ENCODE data around the gene NHEJ1. TPM values are rescaled to one million over a fixed set of nuclear protein-coding genes. Genes with fewer than 3 reads are reported as not detected.

The NHEJ1 gene
- total RNA-seq, 4 donors from 2014 or later, result 50.5 to 90.2 (median 65.3) TPM

- no peak for DNase-seq
- intact Hi-C loops (cut with DNase I; ENCODE audit: low total_unique reads) (loop anchor here (10.0 kb wide), 1 partner anchor 60 kb away; the partner anchor contains the start of genes ANKZF1 and ATG9A), in situ Hi-C loops (cut with MboI; ENCODE audit: low pct_ligation_motif_present in 1 of 4, low pct_unique_long_range_greater_than_20kb in 1 of 4, low sequenced_read_pairs in 3 of 4) (loop anchor here in 2 of 4 donors (10.0 to 25.0 kb wide), 2 partner anchors 50 to 122 kb away; partner anchors contain the start of genes ABCB6 (in 1 of the 2) and DNAJB2 (in 1 of the 2))
- Histone ChIP-seq H3K9me3 (no peaks in the 10 kb centered on the region), H3K27ac (no peak overlapping the region), H3K4me1 (peaks cover 0 to 12% (median 3%) of the 10 kb centered on the region in 4 donors), H3K27me3 (no peaks in the 10 kb centered on the region), H3K4me3 (no peak overlapping the region), H3K36me3 (no peaks in the 10 kb centered on the region)
- TF ChIP-seq CTCF (IDR thresholded peaks at IDR 0.05), result no peak
- TF ChIP-seq POLR2A (IDR thresholded peaks at IDR 0.05), result no peak
- no peak for TF ChIP-seq POLR2AphosphoS5 (IDR thresholded peaks at IDR 0.05)
- no peak for TF ChIP-seq EP300 (IDR thresholded peaks at IDR 0.05; ENCODE audit: low read depth)
- WGBS, 2 donors (ENCODE audit: low coverage in 1 of 2), result 90 to 100% methylated on average over 1 to 10 of the region's 10 CpGs
These were observed 4.7 kb upstream of the NHEJ1 start for GRCh38 chr2:219165058-219165911.

GRCh38 chr2:219163156-219163555, 2.5 kb upstream of the NHEJ1 start:
- no peak for TF ChIP-seq POLR2A (IDR thresholded peaks at IDR 0.05)
- no peak for TF ChIP-seq EP300 (IDR thresholded peaks at IDR 0.05; ENCODE audit: low read depth)
- no peak for TF ChIP-seq POLR2AphosphoS5 (IDR thresholded peaks at IDR 0.05)
- no peak for TF ChIP-seq CTCF (IDR thresholded peaks at IDR 0.05)
- Histone ChIP-seq H3K4me1 (peaks cover 4 to 14% (median 7%) of the 10 kb centered on the region in 4 donors), H3K4me3 (no peak overlapping the region), H3K9me3 (no peaks in the 10 kb centered on the region), H3K27me3 (no peaks in the 10 kb centered on the region), H3K27ac (no peak overlapping the region), H3K36me3 (no peaks in the 10 kb centered on the region)
- intact Hi-C loops (cut with DNase I; ENCODE audit: low total_unique reads) (loop anchor here (5.0 to 10.0 kb wide), 2 partner anchors 62 to 129 kb away; partner anchors contain the start of genes ANKZF1 and ATG9A), in situ Hi-C loops (cut with MboI; ENCODE audit: low pct_ligation_motif_present in 1 of 4, low pct_unique_long_range_greater_than_20kb in 1 of 4, low sequenced_read_pairs in 3 of 4) (loop anchor here in 2 of 4 donors (10.0 to 25.0 kb wide), 2 partner anchors 52 to 124 kb away; partner anchors contain the start of genes ABCB6 (in 1 of the 2) and DNAJB2 (in 1 of the 2))
- WGBS, 2 donors (ENCODE audit: low coverage in 1 of 2), result 92 to 100% methylated on average over 3 to 6 of the region's 6 CpGs
- no peak for DNase-seq

GRCh38 chr2:219161097-219161496, 482 bp upstream of the NHEJ1 start:
- H3K4me1 ChIP-seq, result peaks cover 4 to 14% (median 7%) of the 10 kb centered on the region in 4 donors
- intact Hi-C loops (cut with DNase I; ENCODE audit: low total_unique reads), result loop anchor here (5.0 to 10.0 kb wide), 2 partner anchors 64 to 131 kb away; partner anchors contain the start of genes ANKZF1 and ATG9A
- 68 to 72% methylated on average over 4 of the region's 4 CpGs for WGBS, 2 donors (ENCODE audit: low coverage in 1 of 2)
- peaks cover 0 to 14% (median 4%) of the 10 kb centered on the region in 4 donors for H3K36me3 ChIP-seq
- H3K27ac ChIP-seq, result peak overlapping the region; percentile 93 to 98 (median 96)
- H3K9me3 ChIP-seq, result no peaks in the 10 kb centered on the region
- H3K27me3 ChIP-seq, result no peaks in the 10 kb centered on the region
- in situ Hi-C loops (cut with MboI; ENCODE audit: low pct_ligation_motif_present in 1 of 4, low pct_unique_long_range_greater_than_20kb in 1 of 4, low sequenced_read_pairs in 3 of 4), result loop anchor here in 2 of 4 donors (10.0 to 25.0 kb wide), 2 partner anchors 54 to 126 kb away; partner anchors contain the start of genes ABCB6 (in 1 of the 2) and DNAJB2 (in 1 of the 2)
- TF ChIP-seq CTCF (IDR thresholded peaks at IDR 0.05) (no peak), EP300 (IDR thresholded peaks at IDR 0.05; ENCODE audit: low read depth) (no peak)
- DNase-seq, result no peak
- peak overlapping the region in 3 of 4 donors; percentile 48 to 74 (median 59) for H3K4me3 ChIP-seq

GRCh38 chr2:219159771-219160185, 837 bp downstream of the NHEJ1 start:
- H3K4me3 ChIP-seq, result peak overlapping the region; percentile 18 to 74 (median 54)
- intact Hi-C loops (cut with DNase I; ENCODE audit: low total_unique reads) (loop anchor here (5.0 to 10.0 kb wide), 3 partner anchors 65 to 133 kb away; partner anchors contain the start of genes ANKZF1 and ATG9A), in situ Hi-C loops (cut with MboI; ENCODE audit: low pct_ligation_motif_present in 1 of 4, low pct_unique_long_range_greater_than_20kb in 1 of 4, low sequenced_read_pairs in 3 of 4) (loop anchor here in 3 of 4 donors (10.0 to 25.0 kb wide), 4 partner anchors 55 to 145 kb away; partner anchors contain the start of genes ABCB6 (in 1 of the 3), DNAJB2 (in 1 of the 3) and PTPRN (in 1 of the 3))

More at GRCh38 chr2:219159771-219160185, 837 bp downstream of the NHEJ1 start:
- Histone ChIP-seq H3K9me3 (no peaks in the 10 kb centered on the region), H3K27ac (peak overlapping the region; percentile 93 to 98 (median 96)), H3K27me3 (no peaks in the 10 kb centered on the region), H3K4me1 (peaks cover 4 to 14% (median 7%) of the 10 kb centered on the region in 4 donors), H3K36me3 (peaks cover 0 to 21% (median 4%) of the 10 kb centered on the region in 4 donors)
- WGBS, 2 donors (ENCODE audit: low coverage in 1 of 2), result 12% methylated on average over 18 of the region's 18 CpGs; no CpG with 5 or more reads in 1 of the 2 donors
- DNase-seq, result no peak
- no peak for TF ChIP-seq CTCF (IDR thresholded peaks at IDR 0.05)
- TF ChIP-seq EP300 (IDR thresholded peaks at IDR 0.05; ENCODE audit: low read depth), result no peak
- no peak for TF ChIP-seq POLR2A (IDR thresholded peaks at IDR 0.05)
- TF ChIP-seq POLR2AphosphoS5 (IDR thresholded peaks at IDR 0.05), result no peak

Measured in transverse colon (tissue), 4 donors.